ENCODE results near the gene RPRM. TPM values are rescaled to one million over a fixed set of nuclear protein-coding genes. Genes with fewer than 3 reads are reported as not detected.

RPRM gene
- total and polyA plus RNA-seq, 10 donors: 0.56 to 2.2 (median 1.5) TPM

GRCh38 chr2:153476491-153476815 is 2.1 kb downstream of the RPRM start:
- TF ChIP-seq CTCF (IDR thresholded peaks at IDR 0.05 in 8 of 11, conservative IDR thresholded peaks at IDR 0.05 in 3 of 11) (no peak), POLR2AphosphoS5 (IDR thresholded peaks at IDR 0.05) (no peak), POLR2A (IDR thresholded peaks at IDR 0.05) (no peak)
- H3K36me3 ChIP-seq: no peaks in the 10 kb centered on the region
- H3K27ac ChIP-seq: no peak overlapping the region
- no peaks in the 10 kb centered on the region for H3K9me3 ChIP-seq
- H3K4me3 ChIP-seq: peak overlapping the region in 4 of 8 donors; percentile 48 to 78 (median 52)
- H3K4me1 ChIP-seq: peaks cover 9 to 32% (median 27%) of the 10 kb centered on the region in 6 donors
- WGBS, 5 donors: 10 to 14% (median 12%) methylated on average over 7 of the region's 7 CpGs
- H3K27me3 ChIP-seq (replicated peaks in 1 of 7): peaks cover 0 to 76% (median 43%) of the 10 kb centered on the region in 7 donors
- DNase-seq: no peak
- intact Hi-C loops (cut with DNase I; ENCODE audit: low total_unique reads): loop anchor here (5.0 kb wide), 1 partner anchor 734 kb away; no protein-coding TSS in a partner anchor

DNA sequence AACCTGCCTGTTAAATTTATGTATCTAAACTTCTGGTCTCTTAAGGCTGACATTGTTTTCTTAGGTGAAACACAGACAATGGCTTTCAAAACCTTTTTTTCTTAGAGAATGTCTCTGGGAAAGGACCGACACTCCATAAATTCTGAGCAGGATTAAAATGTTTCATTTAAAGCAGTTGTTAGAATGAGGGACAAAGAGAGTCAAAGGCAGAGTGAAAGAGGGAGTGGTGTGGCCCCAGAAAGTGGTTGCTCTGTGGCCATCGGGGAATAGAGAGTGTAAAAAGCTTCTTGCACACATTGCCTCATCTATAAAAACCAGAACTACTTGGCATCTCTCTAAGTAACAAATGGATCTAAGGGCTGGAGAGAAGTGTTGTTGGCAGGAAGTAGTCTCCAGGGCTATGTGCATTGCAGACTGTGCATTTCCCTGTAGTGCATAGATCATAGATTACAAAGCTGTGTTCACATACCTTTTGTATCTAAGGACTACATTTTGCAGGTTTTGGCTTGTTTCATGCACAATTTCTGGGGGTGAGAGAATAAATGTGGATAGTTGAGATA is 3.6 kb downstream of the RPRM start:
- no peak for DNase-seq
- Histone ChIP-seq H3K4me3 (no peak overlapping the region), H3K36me3 (no peaks in the 10 kb centered on the region), H3K4me1 (peaks cover 9 to 32% (median 27%) of the 10 kb centered on the region in 6 donors), H3K27me3 (replicated peaks in 1 of 7) (peaks cover 0 to 62% (median 38%) of the 10 kb centered on the region in 7 donors), H3K9me3 (no peaks in the 10 kb centered on the region), H3K27ac (no peak overlapping the region)
- WGBS, 5 donors: 51 to 69% (median 58%) methylated on average over 2 of the region's 2 CpGs
- intact Hi-C loops (cut with DNase I; ENCODE audit: low total_unique reads): loop anchor here (5.0 kb wide), 1 partner anchor 733 kb away; no protein-coding TSS in a partner anchor
- no peak for TF ChIP-seq POLR2A (IDR thresholded peaks at IDR 0.05)
- no peak for TF ChIP-seq CTCF (IDR thresholded peaks at IDR 0.05 in 8 of 11, conservative IDR thresholded peaks at IDR 0.05 in 3 of 11)
- TF ChIP-seq POLR2AphosphoS5 (IDR thresholded peaks at IDR 0.05): no peak

DNA sequence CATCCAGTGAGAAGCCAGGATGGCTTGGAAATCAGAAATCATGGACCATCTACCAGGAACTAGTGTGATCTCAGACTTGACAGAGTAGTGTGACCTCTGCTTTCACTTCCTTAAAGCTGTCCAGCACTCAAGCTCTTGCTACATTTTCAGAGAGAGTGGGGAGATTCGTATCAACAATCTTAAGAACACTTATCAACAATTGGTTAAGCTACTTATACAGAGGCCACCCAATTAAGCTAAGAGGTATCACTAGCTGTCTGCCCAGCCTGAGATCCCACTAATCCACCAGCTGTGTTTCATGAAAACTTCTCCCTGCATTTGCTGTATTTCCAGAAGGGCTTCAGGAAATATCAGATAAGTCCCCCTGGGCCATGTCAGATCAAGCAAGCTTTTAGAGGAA is 4.2 kb downstream of the RPRM start:
- H3K4me1 ChIP-seq: peaks cover 9 to 30% (median 27%) of the 10 kb centered on the region in 6 donors
- no peak overlapping the region for H3K27ac ChIP-seq
- no peak overlapping the region for H3K4me3 ChIP-seq
- no peaks in the 10 kb centered on the region for H3K9me3 ChIP-seq
- DNase-seq: no peak
- no peak for TF ChIP-seq POLR2AphosphoS5 (IDR thresholded peaks at IDR 0.05)
- TF ChIP-seq CTCF (IDR thresholded peaks at IDR 0.05 in 8 of 11, conservative IDR thresholded peaks at IDR 0.05 in 3 of 11): no peak
- TF ChIP-seq POLR2A (IDR thresholded peaks at IDR 0.05): no peak
- WGBS, 5 donors: 23 to 59% (median 30%) methylated on average over 1 of the region's 1 CpG
- intact Hi-C loops (cut with DNase I; ENCODE audit: low total_unique reads): no loop called here
- H3K27me3 ChIP-seq (replicated peaks in 1 of 7): peaks cover 0 to 57% (median 34%) of the 10 kb centered on the region in 7 donors
- no peaks in the 10 kb centered on the region for H3K36me3 ChIP-seq

- no peak overlapping the region for H3K4me3 ChIP-seq
- H3K27me3 ChIP-seq (replicated peaks in 1 of 7): peaks cover 0 to 21% (median under 1%) of the 10 kb centered on the region in 7 donors
- H3K36me3 ChIP-seq: no peaks in the 10 kb centered on the region
- H3K27ac ChIP-seq: no peak overlapping the region
- TF ChIP-seq POLR2AphosphoS5 (IDR thresholded peaks at IDR 0.05) (no peak), CTCF (IDR thresholded peaks at IDR 0.05 in 8 of 11, conservative IDR thresholded peaks at IDR 0.05 in 3 of 11) (no peak), POLR2A (IDR thresholded peaks at IDR 0.05) (no peak)
- intact Hi-C loops (cut with DNase I; ENCODE audit: low total_unique reads): no loop called here
- WGBS, 5 donors: 74 to 86% (median 81%) methylated on average over 4 of the region's 4 CpGs
- no peaks in the 10 kb centered on the region for H3K9me3 ChIP-seq
- no peak for DNase-seq
- H3K4me1 ChIP-seq: no peaks in the 10 kb centered on the region
Measured at GRCh38 chr2:153470867-153471266, 7.7 kb downstream of the RPRM start.

Measured in spleen (tissue), 11 donors.